Pons (tissue), 1 donor: ENCODE measurements around the gene PON1.

ENCODE experiments used
- DNase-seq: peaks from one replicate; pipeline ENCODE4 v3.0.0-alpha.2; 2016; ENCODE audit warnings: low spot score

The PON1 gene

DNA sequence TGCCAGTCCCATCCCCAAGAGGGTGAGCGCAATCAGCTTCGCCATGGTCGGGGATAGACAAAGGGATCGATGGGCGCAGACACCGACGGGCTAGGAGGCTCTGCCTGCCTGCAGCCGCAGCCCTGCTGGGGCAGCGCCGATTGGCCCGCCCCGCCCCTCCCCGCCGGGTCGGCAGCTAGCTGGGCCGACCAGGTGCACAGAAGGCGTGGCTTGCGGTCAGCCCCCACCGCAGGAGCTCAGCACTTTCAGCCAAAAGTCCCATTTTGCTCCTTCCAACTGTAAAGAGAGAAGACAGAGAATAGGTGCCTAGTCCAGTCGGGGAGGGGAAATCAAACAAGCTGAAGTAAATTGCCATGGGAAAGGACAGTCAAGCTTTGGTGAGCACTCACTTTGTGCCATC lies at the start of gene PON1:
Gene PON1, minus strand, starts transcription at position 102 of the 400 bp plus-strand sequence. Its CDS starts 57 bp downstream, at position 45.
- no peak for DNase-seq

DNA sequence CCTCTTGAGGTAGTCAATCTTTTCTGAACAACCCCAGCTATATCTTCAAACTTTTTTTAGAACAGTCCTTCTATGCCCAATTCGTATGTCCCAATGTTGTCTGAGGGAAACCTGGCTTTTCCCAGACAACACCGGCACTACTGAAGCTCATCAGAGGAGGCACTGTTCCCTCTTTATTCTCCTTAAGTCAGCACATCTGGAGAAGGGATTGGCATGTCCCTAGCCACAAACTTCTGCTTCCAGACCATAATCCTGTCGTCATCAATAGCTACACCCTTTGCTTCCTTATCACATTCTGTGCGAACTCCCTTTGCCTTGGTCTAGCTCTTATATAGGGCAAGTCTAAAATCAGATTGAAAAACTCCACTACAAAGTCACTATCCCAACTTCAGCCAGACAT lies 49.0 kb upstream of the PON1 start:
- DNase-seq: no peak

DNA sequence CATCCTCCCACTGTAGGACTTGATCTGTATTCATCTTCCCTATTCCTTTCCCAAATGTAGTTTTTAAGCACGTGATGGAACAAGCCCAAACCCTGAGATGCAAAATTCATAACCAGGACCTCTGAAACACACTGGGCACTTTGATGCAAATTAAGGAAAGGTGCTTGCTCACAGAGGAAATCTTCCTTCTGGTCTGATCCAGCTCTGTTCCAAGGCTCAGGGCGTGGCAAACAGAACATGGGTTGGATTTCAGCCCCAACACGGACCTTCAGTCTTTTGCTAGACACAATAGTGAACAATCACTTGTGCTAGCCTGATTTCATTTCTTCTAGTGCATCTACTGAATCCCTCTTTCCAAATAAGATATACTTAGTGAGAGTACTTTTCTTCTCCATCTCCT lies 43.9 kb upstream of the PON1 start:
- DNase-seq: no peak

DNA sequence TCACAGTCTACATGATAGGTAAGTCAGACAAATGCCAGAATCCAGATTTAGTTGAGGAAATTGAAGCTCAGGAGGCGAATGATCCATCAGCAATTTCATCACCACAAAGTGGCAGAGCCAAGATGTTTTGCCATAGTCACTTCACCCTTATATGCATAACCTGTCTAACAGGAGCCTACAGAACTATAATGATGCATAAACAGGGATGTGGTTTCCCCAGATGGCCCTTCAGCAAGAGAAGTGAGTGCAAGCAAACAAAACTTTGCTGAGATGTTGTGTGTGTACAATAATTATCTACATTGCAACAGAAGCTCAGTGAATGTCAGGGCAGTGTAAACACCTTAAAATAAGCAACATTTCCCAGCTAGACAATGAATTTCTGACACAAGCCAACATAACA lies 43.3 kb upstream of the PON1 start:
- DNase-seq: no peak

DNA sequence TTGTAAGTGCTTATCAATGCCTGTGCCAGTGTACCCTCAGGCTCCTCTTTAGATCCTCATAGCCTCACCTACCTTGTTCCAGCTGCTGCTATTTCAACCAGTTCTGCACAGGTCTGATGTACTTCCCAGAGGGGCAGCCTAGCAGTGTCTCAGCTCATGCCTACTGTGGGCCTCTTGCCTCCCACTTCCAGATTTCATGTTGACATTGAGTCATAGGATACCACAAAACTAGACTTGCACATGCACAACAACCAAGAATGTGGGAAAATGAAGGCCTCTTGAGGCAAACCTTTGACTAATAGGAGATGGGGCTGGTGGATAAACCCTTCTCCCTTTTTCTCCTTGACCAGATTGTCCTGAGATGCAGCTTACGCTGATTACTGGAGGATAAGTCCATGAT lies 40.8 kb upstream of the PON1 start:
- DNase-seq: no peak

DNA sequence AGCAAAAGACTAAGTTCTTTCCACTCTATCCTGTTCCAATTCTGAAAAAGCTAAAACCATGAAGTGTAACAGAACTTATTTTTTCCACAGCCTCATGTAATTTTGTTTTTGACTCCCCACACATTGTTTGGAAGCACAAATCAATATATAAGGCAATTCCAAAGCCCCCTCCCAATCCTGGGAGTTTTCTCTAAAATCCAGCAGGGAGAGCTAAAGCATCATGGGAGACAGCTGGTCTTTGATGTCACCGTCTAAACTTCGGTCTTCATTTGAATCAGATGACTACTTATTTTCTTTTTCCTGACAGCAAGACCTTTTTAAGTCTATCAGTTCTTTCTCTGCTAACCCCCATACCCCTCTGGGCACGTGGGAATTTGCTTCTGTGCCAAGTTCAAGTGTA lies 33.3 kb upstream of the PON1 start:
- no peak for DNase-seq

DNA sequence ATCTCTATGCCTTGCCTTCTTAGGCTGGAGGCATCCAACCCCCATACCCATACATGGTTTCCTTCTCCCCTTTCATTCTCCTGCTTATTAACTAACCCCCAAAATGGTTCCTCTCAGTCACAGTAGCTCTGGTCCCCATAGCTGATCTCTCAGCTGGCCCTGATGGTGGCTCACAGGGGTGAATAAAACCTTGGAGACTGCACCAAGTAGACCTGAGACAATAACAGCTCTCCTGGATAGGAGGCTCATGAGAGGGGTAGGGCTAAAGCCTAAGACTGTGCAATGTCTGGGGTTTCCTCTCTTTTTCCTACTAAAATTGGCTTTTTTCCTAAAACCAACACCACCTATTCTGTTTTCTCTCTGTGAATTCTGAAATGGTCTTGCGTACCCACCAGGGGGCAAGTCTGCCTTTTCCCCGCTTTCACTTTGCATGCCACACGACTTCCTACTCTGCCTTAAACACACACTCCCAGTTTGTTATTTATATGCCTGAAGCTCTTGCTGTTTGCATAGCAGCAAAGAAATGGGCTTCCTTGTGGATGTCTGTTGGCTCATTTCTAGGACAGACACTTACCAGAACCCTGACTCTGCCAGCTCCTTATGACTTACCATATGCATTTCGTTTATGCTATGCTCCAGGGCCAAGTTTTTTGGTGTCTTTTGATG lies 18.4 kb upstream of the PON1 start:
- DNase-seq: no peak

DNA sequence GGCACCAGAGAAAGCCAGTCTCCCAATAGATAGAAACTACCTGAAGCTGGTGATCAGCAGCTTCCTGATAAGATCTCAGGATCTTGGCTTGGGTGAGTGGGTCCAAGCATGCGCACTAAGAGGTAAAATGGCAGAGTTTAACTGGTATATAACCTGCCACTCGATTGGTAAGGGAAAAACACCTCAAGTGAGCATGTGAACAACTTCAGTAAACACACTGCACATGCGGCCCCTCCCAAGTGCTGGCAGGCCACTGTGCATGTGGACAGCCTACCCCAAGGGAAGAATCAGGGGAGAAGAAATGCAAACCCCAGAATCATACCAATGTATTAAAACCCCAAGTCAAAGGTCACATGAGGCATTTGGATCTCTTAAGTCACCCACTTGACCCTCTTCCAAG lies 17.7 kb upstream of the PON1 start:
- no peak for DNase-seq

DNA sequence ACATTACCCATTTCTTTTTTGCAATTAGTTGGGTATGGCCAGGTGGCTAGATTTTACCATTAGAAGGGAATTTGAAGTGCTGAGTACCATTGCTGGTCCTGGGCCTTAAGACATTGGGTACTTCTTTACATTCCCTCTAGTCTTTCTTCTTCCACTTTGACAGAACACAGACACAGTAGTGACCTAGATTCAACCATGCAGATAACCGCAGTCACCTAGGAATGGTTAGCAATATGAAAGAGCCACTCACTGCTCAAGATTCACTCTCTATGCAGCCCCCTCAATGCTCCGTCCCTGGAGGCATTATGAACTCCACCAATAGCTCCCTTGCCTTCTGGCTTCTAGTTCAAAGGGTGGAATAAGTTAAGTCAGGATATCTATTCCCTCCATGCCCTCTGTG lies 16.2 kb upstream of the PON1 start:
- no peak for DNase-seq

DNA sequence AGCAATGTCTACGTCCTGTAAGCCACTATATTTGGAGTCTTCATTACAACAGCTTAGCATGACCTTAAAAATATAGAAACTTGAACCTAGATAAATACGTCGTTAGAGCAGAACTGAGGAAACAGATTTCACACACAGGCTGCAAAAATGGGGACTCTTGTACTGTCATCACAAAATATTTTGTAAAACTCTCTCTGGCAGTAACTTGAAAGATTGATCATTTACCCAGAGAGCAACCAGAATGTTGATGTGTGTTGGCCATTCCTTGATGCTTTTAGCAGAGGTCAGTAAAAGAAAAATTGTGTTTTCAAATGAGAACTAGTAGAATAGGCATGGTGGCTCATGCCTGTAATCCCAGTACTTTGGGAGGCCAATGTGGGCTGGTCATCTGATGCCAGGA lies 14.5 kb upstream of the PON1 start:
- DNase-seq: no peak

DNA sequence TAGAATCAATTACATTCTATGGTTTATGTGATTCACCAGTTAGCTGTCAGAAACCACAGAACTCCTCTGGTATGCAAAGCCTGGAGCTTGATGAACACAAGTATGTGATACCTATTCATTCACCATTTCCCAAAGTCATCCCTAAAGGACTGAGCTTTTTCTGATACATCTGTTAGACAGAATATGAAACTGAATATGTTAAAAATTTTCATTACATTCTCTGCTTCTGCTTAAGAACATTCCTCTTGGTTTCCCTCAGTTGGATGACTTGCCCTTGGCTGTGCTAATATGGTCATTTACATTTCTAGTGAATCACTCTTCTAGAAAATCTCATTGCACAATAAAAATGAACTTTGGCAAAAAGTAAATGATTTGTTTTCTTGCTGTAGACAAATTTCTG lies 10.8 kb upstream of the PON1 start:
- DNase-seq: no peak

DNA sequence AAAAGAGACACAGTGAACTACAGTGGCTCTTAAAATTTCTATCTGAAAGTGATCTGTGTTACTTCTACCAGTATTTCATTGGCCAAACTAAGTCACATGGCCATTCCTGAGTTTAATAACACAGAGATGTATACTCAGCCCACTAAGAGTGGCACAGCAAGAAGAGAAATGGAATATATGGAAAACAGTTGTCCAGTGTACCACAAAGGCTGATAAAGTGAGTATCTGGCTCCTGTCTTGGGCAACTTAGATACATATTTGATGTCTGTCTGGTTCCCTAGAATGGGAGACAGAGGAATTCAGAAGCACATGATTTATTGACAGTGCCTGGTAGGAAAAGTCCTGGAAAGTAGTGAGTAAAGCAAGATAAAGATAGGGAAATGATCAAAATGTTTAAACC lies 10.1 kb upstream of the PON1 start:
- no peak for DNase-seq

DNA sequence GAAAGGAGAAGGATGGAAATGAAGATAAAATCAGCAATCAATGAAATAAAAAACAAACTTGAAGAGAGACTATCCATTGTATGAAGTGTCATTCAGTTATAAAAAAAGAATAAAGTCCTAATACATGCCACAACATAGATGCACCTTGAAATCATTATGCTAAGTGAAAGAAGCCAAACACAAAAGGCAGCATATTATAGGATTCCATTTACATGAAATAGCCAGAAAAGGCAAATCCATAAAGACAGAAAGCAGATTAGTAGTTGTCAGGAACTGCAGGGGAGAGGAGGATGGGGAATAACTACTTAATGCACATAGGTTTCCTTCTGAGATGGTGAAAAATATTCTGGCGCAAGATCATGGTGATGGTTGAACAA lies 6.6 kb upstream of the PON1 start:
- no peak for DNase-seq

DNA sequence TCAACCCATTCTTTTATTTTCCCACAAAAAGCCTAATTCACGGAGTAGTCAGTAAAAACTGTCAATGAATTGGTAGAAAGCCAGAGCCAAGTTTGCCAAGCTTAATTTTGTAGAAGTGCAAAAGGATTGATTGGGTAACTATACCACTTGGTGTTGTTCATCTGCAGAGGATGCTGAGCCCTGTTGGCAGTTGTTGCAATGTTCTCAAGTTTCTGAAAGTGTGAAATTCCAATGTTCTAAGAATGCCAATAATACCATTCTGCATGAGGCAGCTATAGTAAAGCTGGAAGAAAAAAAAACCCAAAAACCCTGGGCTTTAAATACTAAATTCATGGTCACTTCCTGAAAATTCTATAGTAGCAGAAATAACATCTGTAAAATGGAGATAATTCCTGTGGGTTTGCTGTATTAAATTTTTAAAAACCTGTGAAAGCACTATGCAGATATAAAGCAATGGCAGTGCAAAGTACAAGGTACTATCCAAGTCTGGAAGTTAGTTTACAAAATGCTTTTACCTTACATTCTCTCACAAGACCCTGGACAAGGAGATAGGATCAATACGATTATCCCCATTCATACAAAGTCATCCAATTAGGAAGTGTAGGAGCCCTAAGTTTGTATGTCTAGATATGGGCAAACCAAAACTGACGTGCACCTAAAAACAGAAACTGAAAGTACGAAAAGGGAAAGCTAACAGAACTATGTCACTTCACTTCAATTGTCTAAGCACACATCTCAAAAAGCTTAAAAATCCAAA lies 6.0 kb upstream of the PON1 start:
- no peak for DNase-seq

DNA sequence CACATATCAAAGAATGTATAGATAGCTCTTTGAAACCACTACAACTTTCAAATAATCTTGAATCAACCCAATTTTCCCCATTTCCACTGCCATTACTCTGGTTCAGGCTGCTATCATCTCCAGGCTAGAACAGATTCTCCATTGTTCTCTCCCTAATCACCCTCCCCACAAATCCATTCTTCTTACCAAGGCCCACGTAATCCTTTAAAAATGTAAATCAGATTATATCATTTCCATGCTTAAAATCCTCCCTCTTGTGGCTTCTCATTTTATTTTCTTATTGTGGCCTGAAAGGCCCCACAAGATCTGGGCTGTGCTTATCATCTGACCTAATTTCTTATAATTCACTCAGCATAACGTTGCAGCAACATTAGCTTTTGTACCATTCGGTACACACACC lies 3.0 kb upstream of the PON1 start:
- no peak for DNase-seq

DNA sequence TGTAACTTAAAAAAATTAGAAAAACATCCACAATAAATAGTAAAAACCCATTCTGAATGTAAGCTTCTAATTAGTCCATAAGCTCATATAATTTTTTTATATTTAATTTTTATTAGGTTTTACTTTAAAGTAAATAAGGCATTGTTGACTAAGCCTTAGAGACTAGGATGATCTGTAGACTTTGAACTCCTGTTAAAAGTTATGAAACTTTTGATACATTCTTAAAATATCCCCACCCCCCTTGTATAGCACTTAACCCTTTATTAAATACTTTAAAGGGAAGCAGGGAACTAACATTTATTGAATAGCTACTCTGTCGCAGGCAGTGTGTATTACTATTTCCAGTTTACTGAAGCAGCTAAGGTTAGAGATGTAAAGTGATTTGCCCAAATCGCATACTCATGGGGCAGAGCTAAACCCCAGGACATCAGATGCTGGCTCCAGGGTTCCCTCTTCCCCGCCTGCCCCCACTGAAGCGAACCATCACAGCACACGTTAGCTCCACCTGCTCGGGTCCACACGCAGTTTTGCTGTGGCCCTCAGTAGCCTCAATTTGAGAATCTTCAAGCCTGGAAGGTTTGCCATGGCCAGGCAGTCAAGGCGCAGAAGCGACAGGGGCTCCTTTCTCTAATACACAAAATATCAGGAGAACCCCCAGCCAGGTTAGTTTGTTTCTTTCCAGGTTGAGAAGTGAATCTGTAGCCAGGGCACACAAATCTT lies 762 bp downstream of the PON1 start:
- DNase-seq: no peak

DNA sequence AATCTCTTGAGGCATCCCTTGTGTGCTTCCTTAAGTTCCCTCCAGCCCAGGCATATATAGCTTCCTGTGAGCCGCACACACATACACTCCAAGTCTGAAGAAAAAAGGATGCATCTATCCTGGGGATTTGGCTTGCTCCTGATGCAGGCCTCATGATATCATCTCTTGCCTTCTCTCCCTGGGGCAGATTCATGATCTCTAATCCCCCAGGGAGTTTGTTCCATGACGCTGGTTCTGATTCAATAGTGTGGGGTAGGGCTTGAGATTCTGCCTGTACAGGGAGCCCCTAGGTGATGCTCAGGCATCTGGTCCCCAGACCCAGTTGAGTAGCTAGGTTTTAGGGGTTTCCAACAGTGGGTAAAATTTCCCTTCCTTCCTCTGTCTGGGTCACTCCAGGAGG lies 1.5 kb downstream of the PON1 start:
- no peak for DNase-seq

DNA sequence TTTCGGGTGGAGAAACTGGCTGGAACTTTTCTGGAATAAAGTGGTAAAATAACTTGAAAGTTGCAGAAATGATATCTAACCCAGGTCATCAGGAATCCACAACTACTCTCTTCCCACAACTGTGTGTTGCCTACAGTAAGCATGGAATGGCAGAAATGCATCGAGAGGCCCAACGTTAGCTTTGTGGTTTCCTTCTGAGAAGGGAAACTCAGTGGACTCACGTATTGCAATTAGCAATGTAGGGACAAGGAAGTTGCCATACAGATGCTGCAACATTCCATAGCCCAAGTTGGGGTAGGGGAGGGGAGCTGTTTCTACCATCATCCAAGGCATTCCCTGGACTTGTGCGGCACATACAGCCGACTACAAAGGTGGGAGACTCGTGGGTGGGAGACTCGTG lies 1.9 kb downstream of the PON1 start:
- no peak for DNase-seq

DNA sequence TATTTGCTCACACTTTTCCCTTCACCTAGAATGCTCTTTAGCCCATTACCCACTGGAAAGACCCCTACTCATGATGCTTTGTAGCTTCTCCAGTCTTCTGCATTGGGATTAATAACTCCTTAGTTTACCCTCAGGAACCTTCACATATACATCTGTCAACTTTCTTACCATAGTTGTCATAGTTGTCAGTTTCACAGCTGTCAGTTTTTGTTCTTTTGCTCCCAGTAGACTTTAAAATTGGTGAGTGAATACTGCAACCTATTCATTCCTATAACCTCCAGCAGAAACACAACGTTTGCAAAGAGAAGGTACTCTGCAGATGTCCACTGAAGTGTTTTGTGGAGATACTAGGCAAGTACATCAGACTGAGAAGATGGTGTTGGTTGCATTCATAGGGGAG lies 2.6 kb downstream of the PON1 start:
- DNase-seq: no peak

DNA sequence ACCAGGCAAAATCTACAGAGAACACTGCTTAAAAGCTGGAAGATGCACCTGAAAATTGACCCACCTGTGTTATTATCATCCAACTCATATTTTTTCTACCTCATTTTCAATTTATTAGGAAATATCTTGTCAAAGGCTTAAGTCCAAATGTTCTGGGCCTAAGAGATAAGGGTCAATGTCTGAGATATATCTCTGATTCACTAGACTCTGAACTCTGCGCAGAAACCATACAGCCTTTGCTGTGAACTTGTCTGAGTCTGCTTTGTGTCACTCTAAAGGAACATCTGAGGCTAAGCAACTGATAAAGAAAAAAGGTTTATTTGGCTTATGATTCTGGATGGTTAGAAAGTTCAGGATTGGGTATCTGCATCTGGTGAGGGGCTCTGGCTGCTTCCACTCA lies 3.7 kb downstream of the PON1 start:
- DNase-seq: no peak

DNA sequence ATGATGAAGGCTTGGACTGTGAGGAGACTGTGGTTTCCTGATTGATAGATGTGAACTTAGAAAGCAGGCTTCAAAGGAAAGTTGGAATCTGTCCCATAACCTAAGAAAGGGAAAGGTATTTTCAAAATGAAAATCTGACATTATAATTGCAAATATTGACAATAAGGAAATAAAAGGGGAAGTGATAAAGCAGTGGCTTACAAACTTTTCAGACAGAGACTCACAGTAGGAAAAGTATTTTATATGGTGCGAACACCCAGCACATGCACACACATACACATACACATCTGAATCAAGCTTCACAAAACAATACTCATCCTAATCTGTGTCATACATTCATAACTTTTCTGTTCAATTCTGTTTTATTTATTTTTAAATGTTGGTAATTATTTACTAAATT lies 4.8 kb downstream of the PON1 start:
- DNase-seq: no peak

DNA sequence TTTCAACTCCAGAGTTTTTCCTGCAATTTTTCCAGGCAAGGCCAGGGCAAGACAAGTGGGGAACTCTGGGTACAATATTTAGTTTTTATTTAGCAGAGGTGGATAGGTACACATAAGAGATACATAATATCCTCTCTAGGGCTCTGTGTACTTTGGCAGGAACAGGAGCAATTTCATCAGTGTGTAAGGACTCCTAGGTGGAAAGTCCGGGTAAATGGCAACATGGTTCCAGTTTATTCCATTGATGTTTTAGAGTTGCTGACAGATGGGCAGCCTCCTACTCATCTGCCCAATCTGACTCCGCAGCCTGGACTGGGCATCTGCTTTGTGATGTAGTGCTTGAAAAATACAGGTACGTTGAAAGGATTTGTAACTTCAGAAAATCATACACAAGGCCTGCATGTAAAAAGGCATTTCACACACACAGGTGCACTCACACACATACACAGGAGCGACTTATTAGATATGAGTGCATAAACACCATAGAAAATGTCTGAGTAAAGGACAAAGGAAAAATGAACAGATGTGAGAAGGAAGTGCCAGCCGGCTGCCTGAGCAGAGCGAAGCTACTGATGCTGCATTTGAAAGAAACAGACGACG lies 5.7 kb downstream of the PON1 start:
- no peak for DNase-seq

DNA sequence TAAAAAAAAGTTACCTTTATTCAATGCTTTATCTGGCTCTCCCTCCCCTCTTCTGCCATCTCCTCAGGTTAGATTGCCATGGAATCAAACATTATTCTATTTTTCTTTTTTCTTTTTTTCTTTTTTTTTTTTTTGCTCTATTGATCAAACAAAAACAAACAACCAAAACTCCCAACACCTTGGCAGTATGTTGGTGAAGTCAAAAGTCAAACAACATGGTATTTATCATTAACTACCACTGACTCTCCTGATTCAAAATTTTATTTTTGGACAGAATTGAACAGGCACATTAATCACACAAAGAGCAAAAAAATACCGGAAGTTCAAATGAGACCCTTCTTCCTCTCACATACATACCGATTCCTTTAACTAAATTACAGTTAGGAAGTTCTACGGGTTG lies 6.4 kb downstream of the PON1 start:
- no peak for DNase-seq
